K562 (cell line): ENCODE data around the gene MYO1E. TPM values are rescaled to one million over a fixed set of nuclear protein-coding genes. Genes with fewer than 3 reads are reported as not detected.
"Not testable (repeated sequence)": the region's sequence is repeated elsewhere in the genome, so short reads cannot be mapped to it uniquely, and the experiment has no call there.

Experiments
- ATAC-seq: fragments of 200-7000 bp; cut with Tn5 transposase; 3 replicates; pipeline ENCODE4 v1.9.1; 2020; ENCODE audit warnings: moderate library complexity
- BruUV-seq: library from RNA; stranded (reverse); fragments of 400-500 nt; replicated peaks from 2 replicates; lab custom pipeline; 2021; lab: Mats Ljungman, UMichigan
- CTCF ChIA-PET: fragments of 300-600 bp; formaldehyde crosslinking; extraction: SDS; loops from one replicate; lab custom pipeline; 2021; ENCODE audit warnings: low intra/inter-chr PET ratio; lab: Yijun Ruan, JAX
- POLR2A ChIA-PET: fragments of 300-600, 350-650 bp; sonication (Branson Sonifier 250); formaldehyde crosslinking; extraction: SDS; loops from one replicate; lab custom pipeline; 2021; ENCODE audit warnings: antibody characterized with exemption, inconsistent platforms; lab: Yijun Ruan, JAX
- DNase-seq, 4 experiments: peaks; one replicate each; pipeline versions ENCODE4 v3.0.0 to v3.0.0-alpha.2; 2011 to 2018; ENCODE audit warnings: low spot score in 3 of 4, mixed read lengths in 3 of 4; ENCODE audit errors: extremely low read depth in 1 of 4
- FAIRE-seq: peaks from 2 replicates; lab custom pipeline; 2011; peaks lifted over from hg19 to GRCh38; lab: Jason Lieb, UNC
- H2AFZ ChIP-seq: 2 replicates; pipeline ENCODE4 v1.6.0; 2011; ENCODE audit warnings: low read depth, low read length, control low read depth, inconsistent platforms
- H3K27ac ChIP-seq: fragments of 200-600 bp; 3 replicates; pipeline ENCODE4 v1.8.0; 2011; ENCODE audit warnings: low read depth, mild to moderate bottlenecking, control low read depth, inconsistent platforms, low read length, moderate library complexity, mixed read lengths; ENCODE audit errors: extremely low read depth
- H3K27me3 ChIP-seq, 2 experiments: fragments of 300-600 bp in 1 of 2; 2 replicates in 1 of 2; 3 replicates in 1 of 2; pipeline versions ENCODE4 v1.6.0 to v1.8.0; 2011; ENCODE audit warnings: inconsistent platforms in 2 of 2, low read length in 2 of 2, mild to moderate bottlenecking in 1 of 2, mixed read lengths in 1 of 2, moderate library complexity in 1 of 2; ENCODE audit not compliant: control insufficient read depth in 2 of 2, insufficient read depth in 2 of 2
- H3K36me3 ChIP-seq: fragments of 300-600 bp; 3 replicates; pipeline ENCODE4 v1.8.0; 2011; ENCODE audit warnings: mild to moderate bottlenecking, low read length, inconsistent platforms; ENCODE audit not compliant: control insufficient read depth, insufficient read depth
- H3K4me1 ChIP-seq, 2 experiments: fragments of 200-600 bp in 1 of 2; replicated peaks in 1 of 2; 2 replicates in 1 of 2; 3 replicates in 1 of 2; pipeline versions ENCODE4 v1.5.1 to v1.8.0; 2011; ENCODE audit warnings: inconsistent platforms in 2 of 2, low read length in 2 of 2, mild to moderate bottlenecking in 1 of 2, mixed read lengths in 1 of 2, moderate library complexity in 1 of 2; ENCODE audit not compliant: control insufficient read depth in 2 of 2, insufficient read depth in 2 of 2
- H3K4me2 ChIP-seq: 2 replicates; pipeline ENCODE4 v1.6.1; 2011; ENCODE audit warnings: low read length, control low read depth, inconsistent platforms, mixed read lengths; ENCODE audit not compliant: insufficient read depth
- H3K4me3 ChIP-seq: fragments of 200-600 bp; sonication (generic), shearing (Covaris generic); 2 replicates; pipeline ENCODE4 v1.5.1; 2016; ENCODE audit warnings: control low read depth, inconsistent platforms
- H3K79me2 ChIP-seq: fragments of 200-600 bp; 3 replicates; pipeline ENCODE4 v1.8.0; 2011; ENCODE audit warnings: low read length, inconsistent platforms; ENCODE audit not compliant: control insufficient read depth, insufficient read depth
- H3K9ac ChIP-seq, 2 experiments: 2 replicates each; pipeline versions ENCODE4 v1.6.0 to v1.6.1; 2011; ENCODE audit warnings: low read depth in 2 of 2, low read length in 2 of 2, control low read depth in 1 of 2, inconsistent platforms in 1 of 2, mild to moderate bottlenecking in 1 of 2, mixed read lengths in 1 of 2; ENCODE audit not compliant: insufficient read depth in 1 of 2
- H3K9me1 ChIP-seq: one replicate; pipeline ENCODE4 v1.6.0; 2011; ENCODE audit warnings: inconsistent platforms, mild to moderate bottlenecking, low read length, moderate library complexity; ENCODE audit not compliant: control insufficient read depth, insufficient read depth
- H3K9me3 ChIP-seq: replicated peaks from 2 replicates; pipeline ENCODE4 v1.5.1; 2011; ENCODE audit warnings: low read depth, low read length, inconsistent platforms; ENCODE audit not compliant: control insufficient read depth, insufficient read depth
- H4K20me1 ChIP-seq: replicated peaks from 2 replicates; pipeline ENCODE4 v1.6.1; 2011; ENCODE audit warnings: low read length, inconsistent platforms, mixed read lengths; ENCODE audit not compliant: control insufficient read depth, insufficient read depth
- GTF2F1 ChIP-seq: IDR thresholded peaks from 2 replicates; pipeline ENCODE4 v1.6.1; 2011; ENCODE audit warnings: low read depth, low read length, improper control_type of control experiment
- NELFE ChIP-seq: IDR thresholded peaks from 2 replicates; pipeline ENCODE4 v1.6.1; 2011; ENCODE audit warnings: mild to moderate bottlenecking; ENCODE audit not compliant: insufficient read depth, insufficient read length
- NONO ChIP-seq, 2 experiments: fragments of 200-400 bp in 1 of 2; fragments of 450-650 bp in 1 of 2; formaldehyde crosslinking in 1 of 2; IDR thresholded peaks; 2 replicates each; pipeline ENCODE4 v1.6.1; 2017; ENCODE audit warnings: low read depth in 2 of 2, mild to moderate bottlenecking in 2 of 2, moderate library complexity in 2 of 2, low read length in 1 of 2
- NR4A1 ChIP-seq, 2 experiments: fragments of 250-450 bp in 1 of 2; fragments of 450-650 bp in 1 of 2; sonication (Bioruptor Pico) in 1 of 2; IDR thresholded peaks; 2 replicates each; pipeline versions ENCODE4 v1.4.0 to v1.6.1; 2016 to 2020; ENCODE audit warnings: mild to moderate bottlenecking in 2 of 2, missing compliant biosample characterization in 1 of 2, missing genetic modification characterization in 1 of 2, moderate library complexity in 1 of 2
- SREBF2 ChIP-seq: sonication (generic); formaldehyde crosslinking; IDR thresholded peaks from 2 replicates; pipeline ENCODE4 v1.4.0; 2020; ENCODE audit warnings: mild to moderate bottlenecking, missing genetic modification reagents
- ZBTB49 ChIP-seq: sonication (generic); formaldehyde crosslinking; IDR thresholded peaks from 2 replicates; pipeline ENCODE4 v1.8.0; 2022; ENCODE audit warnings: missing genetic modification reagents, mild to moderate bottlenecking, borderline replicate concordance
- ZKSCAN8 ChIP-seq: fragments of 200-800 bp; sonication (Bioruptor generic); IDR thresholded peaks from 2 replicates; pipeline ENCODE4 v1.6.1; 2016; ENCODE audit warnings: missing genetic modification characterization, missing compliant biosample characterization
- ZNF146 ChIP-seq: IDR thresholded peaks from one replicate; pipeline ENCODE4 v1.6.1; 2018; ENCODE audit warnings: missing compliant biosample characterization; ENCODE audit not compliant: unreplicated experiment
- ZNF232 ChIP-seq: sonication (generic); formaldehyde crosslinking; IDR thresholded peaks from 2 replicates; pipeline ENCODE4 v1.8.0; 2022; ENCODE audit warnings: mild to moderate bottlenecking, missing genetic modification reagents
- ZNF444 ChIP-seq: fragments of 250-450 bp; sonication (Bioruptor Pico); IDR thresholded peaks from 2 replicates; pipeline ENCODE4 v1.4.0; 2020; ENCODE audit warnings: mild to moderate bottlenecking, moderate library complexity
- ZNF583 ChIP-seq: fragments of 250-450 bp; sonication (Bioruptor Pico); IDR thresholded peaks from 2 replicates; pipeline ENCODE4 v1.4.0; 2020
- WGBS: fragments of 100-300 bp; shearing (Covaris generic); methylation state at CpG from one replicate; pipeline ENCODE4 v1.1.6; 2016; ENCODE audit warnings: low coverage, mixed read lengths; ENCODE audit not compliant: insufficient coverage; ENCODE audit errors: missing lambda C conversion rate; 5-methylcytosine and 5-hydroxymethylcytosine counted together
- in situ Hi-C: fragments of 300-500 bp; cut with MboI; formaldehyde crosslinking; loops from 4 replicates; pipeline ENCODE4 v1.15.0; 2018; ENCODE audit warnings: inconsistent platforms, mixed read lengths
- intact Hi-C: fragments of 100-400 bp; cut with micrococcal nuclease; formaldehyde crosslinking; loops from 2 replicates; pipeline ENCODE4 v1.14.2; 2022
- polyA plus RNA-seq, 8 experiments: library from polyadenylated mRNA; depleted of rRNA in 4 of 8; stranded (reverse) in 5 of 8; unstranded in 3 of 8; fragments of >200 nt; fragmentation: Nextera tagmentation in 2 of 8; fragmentation: Illumina TruSeq in 1 of 8; extraction: Ambion mirVana in 2 of 8; extraction: Trizol in 1 of 8; gene quantifications; 2 replicates each; pipeline versions ENCODE4 v1.2.1 to v1.2.3, GENCODE V29; 2011 to 2014; ENCODE audit warnings: inconsistent platforms in 1 of 8, missing spikeins in 1 of 8
- total RNA-seq, 7 experiments: library from RNA; depleted of rRNA in 6 of 7; stranded (reverse); fragments of >200 nt in 6 of 7; fragmentation: Illumina TruSeq in 2 of 7; extraction: Trizol in 2 of 7; gene quantifications; 2 replicates each; pipeline versions ENCODE4 v1.2.1 to v1.2.3, GENCODE V29; 2011 to 2021; ENCODE audit warnings: low replicate concordance in 1 of 7
- TF ChIP-seq, protein P1 (sequence below): fragments of 250-450 bp; sonication (Bioruptor Pico); IDR thresholded peaks from 2 replicates; pipeline ENCODE4 v1.8.0; 2021; ENCODE audit warnings: mild to moderate bottlenecking, moderate library complexity

The MYO1E gene
- total and polyA plus RNA-seq, 9 of the 15 experiments (the other 6 are each of a cell fraction or from before 2014, with no cell fraction given) = under 0.01 to 0.44 (median 0.01) TPM; not detected in 6

GRCh38 chr15:59336725-59337124, 35.9 kb downstream of the MYO1E start:
- FAIRE-seq, CTCF ChIA-PET, H2AFZ ChIP-seq, H3K36me3 ChIP-seq, DNase-seq, H3K79me2 ChIP-seq, H3K27ac ChIP-seq, H3K9me3 ChIP-seq, ATAC-seq, H3K4me3 ChIP-seq, H3K9me1 ChIP-seq, intact Hi-C loops, POLR2A ChIA-PET, H3K4me2 ChIP-seq, H3K27me3 ChIP-seq, H3K4me1 ChIP-seq, H3K9ac ChIP-seq, BruUV-seq, H4K20me1 ChIP-seq, in situ Hi-C loops: not testable (repeated sequence)
- TF ChIP-seq ZNF146 = peak; percentile 76
- WGBS = 0% methylated on average over 4 of the region's 4 CpGs

GRCh38 chr15:59335207-59335786, 37.4 kb downstream of the MYO1E start:
- intact Hi-C loops = no loop called here
- DNase-seq = no peak
- Histone ChIP-seq H3K79me2 (no peaks in the 10 kb centered on the region), H3K27ac (no peak overlapping the region), H2AFZ (no peak overlapping the region), H3K9me3 (no peaks in the 10 kb centered on the region), H3K4me1 (no peaks in the 10 kb centered on the region), H3K4me2 (no peak overlapping the region), H4K20me1 (no peaks in the 10 kb centered on the region), H3K36me3 (no peaks in the 10 kb centered on the region), H3K4me3 (no peak overlapping the region), H3K9me1 (no peaks in the 10 kb centered on the region), H3K9ac (no peak overlapping the region), H3K27me3 (peaks cover under 1 to 5% of the 10 kb centered on the region in 2 experiments)
- WGBS = 1% methylated on average over 10 of the region's 10 CpGs
- POLR2A ChIA-PET = no interaction called here
- CTCF ChIA-PET = no interaction called here
- no peak for ATAC-seq
- no TSS peak for BruUV-seq
- FAIRE-seq = no peak
- in situ Hi-C loops = no loop called here
- TF ChIP-seq ZNF232 (CRISPR knock-in tag) = no peak
- no peak for TF ChIP-seq NR4A1 (CRISPR knock-in tag; IDR thresholded peaks at IDR 0.05)
- TF ChIP-seq NR4A1 (tag; IDR thresholded peaks at IDR 0.05) = no peak
- TF ChIP-seq ZKSCAN8 (CRISPR knock-in tag) = no peak
- no peak for TF ChIP-seq SREBF2 (CRISPR knock-in tag)
- TF ChIP-seq, protein P1, sequence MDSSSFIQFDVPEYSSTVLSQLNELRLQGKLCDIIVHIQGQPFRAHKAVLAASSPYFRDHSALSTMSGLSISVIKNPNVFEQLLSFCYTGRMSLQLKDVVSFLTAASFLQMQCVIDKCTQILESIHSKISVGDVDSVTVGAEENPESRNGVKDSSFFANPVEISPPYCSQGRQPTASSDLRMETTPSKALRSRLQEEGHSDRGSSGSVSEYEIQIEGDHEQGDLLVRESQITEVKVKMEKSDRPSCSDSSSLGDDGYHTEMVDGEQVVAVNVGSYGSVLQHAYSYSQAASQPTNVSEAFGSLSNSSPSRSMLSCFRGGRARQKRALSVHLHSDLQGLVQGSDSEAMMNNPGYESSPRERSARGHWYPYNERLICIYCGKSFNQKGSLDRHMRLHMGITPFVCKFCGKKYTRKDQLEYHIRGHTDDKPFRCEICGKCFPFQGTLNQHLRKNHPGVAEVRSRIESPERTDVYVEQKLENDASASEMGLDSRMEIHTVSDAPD = no peak
- no peak for TF ChIP-seq NELFE
- no peak for TF ChIP-seq GTF2F1
- no peak for TF ChIP-seq NONO (IDR thresholded peaks at IDR 0.05; ENCODE audit: low read depth in 2 of 2, low read length in 1 of 2)
- TF ChIP-seq ZNF583 (CRISPR knock-in tag) = no peak
- TF ChIP-seq ZNF444 (CRISPR knock-in tag) = no peak
- TF ChIP-seq ZBTB49 = no peak
